Measurements from ENCODE around the gene SNAPC3. TPM values are rescaled to one million over a fixed set of nuclear protein-coding genes. Genes with fewer than 3 reads are reported as not detected.

SNAPC3 gene
- total RNA-seq, 1 donor = 30.4 TPM

- no peak overlapping the region for H2AFZ ChIP-seq (ENCODE audit: low read length)
- H3K27ac ChIP-seq (ENCODE audit: low read depth, low read length) = no peak overlapping the region
- H4K20me1 ChIP-seq (ENCODE audit: insufficient read depth, low read length) = no peaks in the 10 kb centered on the region
- no peaks in the 10 kb centered on the region for H3K4me1 ChIP-seq (ENCODE audit: insufficient read depth, low read length)
- DNase-seq (ENCODE audit: insufficient read length, low spot score, missing footprints) = no peak
- H3K27me3 ChIP-seq (ENCODE audit: insufficient read depth, low read length) = no peaks in the 10 kb centered on the region
- H3K36me3 ChIP-seq (ENCODE audit: insufficient read depth, low read length) = peaks cover 63% of the 10 kb centered on the region
- no peak for TF ChIP-seq CTCF (IDR thresholded peaks at IDR 0.05; ENCODE audit: extremely low read depth, low read depth, low read length)
- no peaks in the 10 kb centered on the region for H3K9me3 ChIP-seq (ENCODE audit: low read depth, low read length)
- no peak overlapping the region for H3K4me3 ChIP-seq (ENCODE audit: insufficient read depth, low read length)
- H3K79me2 ChIP-seq (ENCODE audit: insufficient read depth, low read length) = peaks cover 33% of the 10 kb centered on the region
- no peak overlapping the region for H3K4me2 ChIP-seq (ENCODE audit: insufficient read depth, low read length)
Observed at GRCh38 chr9:15444141-15444540, 21.5 kb downstream of the SNAPC3 start.

- no peak overlapping the region for H3K27ac ChIP-seq (ENCODE audit: low read depth, low read length)
- peaks cover 49% of the 10 kb centered on the region for H3K36me3 ChIP-seq (ENCODE audit: insufficient read depth, low read length)
- H3K4me1 ChIP-seq (ENCODE audit: insufficient read depth, low read length) = no peaks in the 10 kb centered on the region
- H3K27me3 ChIP-seq (ENCODE audit: insufficient read depth, low read length) = no peaks in the 10 kb centered on the region
- no peak for DNase-seq (ENCODE audit: insufficient read length, low spot score, missing footprints)
- no peak overlapping the region for H2AFZ ChIP-seq (ENCODE audit: low read length)
- H3K4me3 ChIP-seq (ENCODE audit: insufficient read depth, low read length) = no peak overlapping the region
- peaks cover 2% of the 10 kb centered on the region for H3K79me2 ChIP-seq (ENCODE audit: insufficient read depth, low read length)
- no peak for TF ChIP-seq CTCF (IDR thresholded peaks at IDR 0.05; ENCODE audit: extremely low read depth, low read depth, low read length)
- H3K9me3 ChIP-seq (ENCODE audit: low read depth, low read length) = no peaks in the 10 kb centered on the region
- no peaks in the 10 kb centered on the region for H4K20me1 ChIP-seq (ENCODE audit: insufficient read depth, low read length)
- H3K4me2 ChIP-seq (ENCODE audit: insufficient read depth, low read length) = no peak overlapping the region
Observed at GRCh38 chr9:15453956-15454355, 31.3 kb downstream of the SNAPC3 start.

- no peak overlapping the region for H3K4me2 ChIP-seq (ENCODE audit: insufficient read depth, low read length)
- no peak for TF ChIP-seq CTCF (IDR thresholded peaks at IDR 0.05; ENCODE audit: extremely low read depth, low read depth, low read length)
- no peaks in the 10 kb centered on the region for H3K9me3 ChIP-seq (ENCODE audit: low read depth, low read length)
- H3K4me3 ChIP-seq (ENCODE audit: insufficient read depth, low read length) = no peak overlapping the region
- no peak overlapping the region for H3K27ac ChIP-seq (ENCODE audit: low read depth, low read length)
- H3K4me1 ChIP-seq (ENCODE audit: insufficient read depth, low read length) = no peaks in the 10 kb centered on the region
- DNase-seq (ENCODE audit: insufficient read length, low spot score, missing footprints) = no peak
- no peak overlapping the region for H2AFZ ChIP-seq (ENCODE audit: low read length)
- H3K79me2 ChIP-seq (ENCODE audit: insufficient read depth, low read length) = no peaks in the 10 kb centered on the region
- peaks cover 61% of the 10 kb centered on the region for H3K36me3 ChIP-seq (ENCODE audit: insufficient read depth, low read length)
- H3K27me3 ChIP-seq (ENCODE audit: insufficient read depth, low read length) = no peaks in the 10 kb centered on the region
- H4K20me1 ChIP-seq (ENCODE audit: insufficient read depth, low read length) = no peaks in the 10 kb centered on the region
Observed at GRCh38 chr9:15461056-15461455, 38.4 kb downstream of the SNAPC3 start.

GRCh38 chr9:15461601-15462000 lies 38.9 kb downstream of the SNAPC3 start:
- H3K4me3 ChIP-seq (ENCODE audit: insufficient read depth, low read length) = no peak overlapping the region
- DNase-seq (ENCODE audit: insufficient read length, low spot score, missing footprints) = no peak
- no peak overlapping the region for H2AFZ ChIP-seq (ENCODE audit: low read length)
- no peaks in the 10 kb centered on the region for H3K9me3 ChIP-seq (ENCODE audit: low read depth, low read length)
- H4K20me1 ChIP-seq (ENCODE audit: insufficient read depth, low read length) = no peaks in the 10 kb centered on the region
- H3K27ac ChIP-seq (ENCODE audit: low read depth, low read length) = no peak overlapping the region
- H3K79me2 ChIP-seq (ENCODE audit: insufficient read depth, low read length) = no peaks in the 10 kb centered on the region
- no peaks in the 10 kb centered on the region for H3K4me1 ChIP-seq (ENCODE audit: insufficient read depth, low read length)
- H3K36me3 ChIP-seq (ENCODE audit: insufficient read depth, low read length) = peaks cover 65% of the 10 kb centered on the region
- H3K27me3 ChIP-seq (ENCODE audit: insufficient read depth, low read length) = no peaks in the 10 kb centered on the region
- no peak for TF ChIP-seq CTCF (IDR thresholded peaks at IDR 0.05; ENCODE audit: extremely low read depth, low read depth, low read length)
- H3K4me2 ChIP-seq (ENCODE audit: insufficient read depth, low read length) = no peak overlapping the region
